ENCODE results near the gene RBFOX2.

The RBFOX2 gene

DNA sequence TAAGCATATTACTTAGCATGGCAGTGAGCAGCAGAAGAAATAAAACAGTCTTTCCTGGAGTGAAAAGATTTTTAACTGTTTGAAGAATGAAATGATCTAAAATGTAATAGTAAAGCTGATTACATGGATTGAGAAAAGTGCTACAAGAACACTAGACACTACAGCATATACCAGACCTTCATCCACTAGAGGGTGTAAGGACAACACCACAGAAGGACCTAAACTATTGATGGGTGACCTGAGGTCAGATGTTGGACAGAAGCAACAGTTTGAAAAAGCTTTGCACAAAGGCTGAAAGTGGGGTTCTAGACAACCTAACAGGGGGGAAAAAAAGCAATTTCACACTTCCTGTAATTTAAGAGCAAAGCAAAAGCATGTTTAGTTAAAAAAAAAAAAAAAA lies 97.7 kb downstream of the RBFOX2 start:
- DNase-seq (ENCODE audit: low read depth, low spot score): peak; percentile 51

DNA sequence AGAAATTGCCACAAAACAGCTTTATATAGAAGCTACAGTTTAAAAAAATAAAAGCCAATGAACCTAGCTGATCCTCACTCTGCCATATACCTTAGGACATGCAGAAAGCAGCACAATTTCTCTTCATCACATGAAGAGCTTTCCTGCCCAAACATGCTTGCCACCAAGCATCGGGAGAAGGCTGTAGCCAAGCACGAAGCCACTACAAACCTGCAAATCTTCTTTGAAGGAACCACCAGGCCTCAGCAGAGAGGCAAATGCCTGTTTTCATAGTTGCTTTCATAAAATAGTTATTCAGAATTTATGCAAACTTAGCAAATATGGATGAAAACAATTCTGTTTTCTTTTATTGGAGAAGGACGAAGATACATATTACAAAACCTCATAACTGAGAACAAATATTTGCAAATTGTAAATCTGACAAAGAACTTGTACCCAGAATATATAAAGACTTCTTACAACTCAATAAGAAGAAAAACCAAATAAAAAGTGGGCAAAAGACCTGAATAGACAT lies 100.3 kb downstream of the RBFOX2 start:
- no peak for DNase-seq (ENCODE audit: low read depth, low spot score)

DNA sequence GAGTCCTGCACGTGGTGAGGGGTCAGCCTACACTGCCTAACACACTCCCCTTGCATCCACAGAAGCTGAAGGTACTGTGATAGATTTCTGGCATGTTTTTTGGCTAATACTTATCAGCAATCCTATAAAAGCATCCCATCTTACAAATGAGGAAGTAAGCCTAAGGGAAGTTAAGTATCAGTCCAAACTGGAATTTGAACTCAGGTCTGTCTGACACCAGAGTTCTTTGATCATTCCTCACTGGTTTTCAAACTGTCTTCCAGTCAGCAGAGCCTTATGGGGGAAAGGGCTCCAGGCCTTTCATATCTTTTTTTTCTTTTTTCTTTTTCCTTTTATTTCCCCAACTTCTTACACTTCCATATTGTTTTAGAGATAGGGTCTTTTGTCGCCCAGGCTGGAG lies 105.6 kb downstream of the RBFOX2 start:
- no peak for DNase-seq (ENCODE audit: low read depth, low spot score)

DNA sequence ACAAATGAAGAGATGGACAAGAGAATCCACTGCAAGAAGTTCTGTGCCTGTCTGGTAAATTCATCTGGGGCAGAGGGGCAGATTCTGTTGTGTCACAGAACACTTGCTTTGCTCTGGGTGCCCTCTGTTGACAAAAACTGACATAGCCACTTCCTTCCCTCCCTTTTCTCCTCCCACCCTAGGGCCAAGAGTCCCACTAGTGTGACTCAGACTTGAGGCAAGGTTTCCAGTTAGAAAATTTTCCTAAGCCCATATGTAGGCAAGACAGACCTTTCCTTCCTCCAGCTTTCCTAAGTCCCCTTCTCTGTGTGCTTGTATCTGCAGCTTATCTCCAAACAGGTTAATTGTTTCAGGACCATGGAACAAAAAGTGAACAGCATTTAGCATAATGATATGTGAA lies 106.8 kb downstream of the RBFOX2 start:
- peak; percentile 53 for DNase-seq (ENCODE audit: low read depth, low spot score)

DNA sequence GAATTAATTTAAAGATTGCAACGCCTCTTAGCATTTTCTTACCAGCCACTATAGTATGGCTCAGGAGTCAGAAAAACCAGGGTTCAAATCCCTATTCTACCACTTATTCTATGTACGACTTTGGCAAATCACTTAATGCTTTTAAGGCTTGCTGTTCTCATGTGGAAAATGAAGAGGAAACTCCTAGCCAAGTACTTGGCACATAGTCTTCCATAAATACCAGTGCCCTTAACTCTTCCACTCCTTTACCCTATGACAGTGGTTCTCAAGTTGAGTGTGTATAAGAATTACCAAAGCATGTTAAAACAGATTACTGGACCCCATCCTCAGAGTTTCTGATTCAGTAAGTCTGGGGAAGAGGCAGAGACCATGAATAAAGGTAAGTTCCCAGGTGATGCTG lies 107.6 kb downstream of the RBFOX2 start:
- DNase-seq (ENCODE audit: low read depth, low spot score): no peak

DNA sequence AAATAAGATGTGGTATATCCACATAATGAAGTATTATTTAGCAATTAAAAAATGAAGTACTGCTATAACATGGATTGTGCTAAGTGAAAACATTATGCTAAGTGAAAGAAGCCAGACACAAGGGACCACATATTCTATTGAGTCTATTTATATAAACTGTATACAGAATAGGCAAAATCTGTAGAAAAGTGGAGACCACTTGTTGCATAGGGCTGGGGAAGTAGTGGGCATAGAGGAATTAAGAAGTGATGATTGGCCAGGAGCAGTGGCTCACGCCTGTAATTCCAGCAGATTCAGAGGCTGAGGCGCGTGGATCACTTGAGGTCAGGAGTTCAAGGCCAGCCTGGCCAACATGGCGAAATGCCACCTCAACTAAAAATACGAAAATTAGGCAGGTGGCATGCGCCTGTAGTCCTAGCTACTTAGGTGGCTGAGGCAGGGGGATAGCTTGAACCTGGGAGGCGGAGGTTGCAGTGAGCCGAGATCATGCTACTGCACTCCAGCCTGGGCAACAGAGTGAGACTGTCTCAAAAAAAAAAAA lies 109.6 kb downstream of the RBFOX2 start:
- DNase-seq (ENCODE audit: low read depth, low spot score): no peak

DNA sequence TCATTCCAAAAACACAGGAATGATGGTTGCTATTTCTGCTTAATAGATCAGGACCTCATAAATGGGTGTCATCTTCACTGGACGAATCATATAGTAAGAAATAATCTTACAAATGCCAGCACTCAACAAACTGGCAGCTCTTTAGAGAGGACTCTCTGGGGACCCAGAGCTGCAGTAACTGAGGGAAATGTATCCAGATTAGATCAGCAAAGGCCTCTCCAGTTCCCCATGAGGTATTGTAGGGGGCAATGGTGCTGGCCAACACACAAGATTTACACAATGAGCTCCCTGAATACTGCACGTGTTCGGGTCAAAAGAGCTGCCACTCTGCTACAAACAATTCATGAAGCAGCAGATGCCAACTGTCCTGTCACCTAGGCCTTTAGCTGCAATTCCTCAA lies 110.2 kb downstream of the RBFOX2 start:
- DNase-seq (ENCODE audit: low read depth, low spot score): no peak

DNA sequence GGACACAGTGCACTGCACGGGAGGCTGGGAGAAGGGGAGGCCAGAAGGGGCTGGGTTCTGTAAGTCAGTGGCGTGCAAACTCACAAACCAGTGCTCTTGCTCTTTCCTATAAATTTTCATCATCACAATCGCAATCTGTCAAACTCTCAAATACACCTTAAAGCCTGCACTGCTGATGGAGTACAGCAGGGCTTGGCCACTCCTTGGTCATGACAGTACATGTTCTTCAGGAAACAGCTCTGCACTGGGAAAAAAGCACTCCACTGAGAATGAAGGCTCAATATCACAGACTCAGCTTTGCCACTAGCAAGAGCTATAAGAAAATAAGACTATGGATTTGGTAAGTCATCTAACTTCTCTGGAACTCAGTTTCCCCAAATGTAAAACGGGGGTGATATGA lies 111.0 kb downstream of the RBFOX2 start:
- no peak for DNase-seq (ENCODE audit: low read depth, low spot score)

DNA sequence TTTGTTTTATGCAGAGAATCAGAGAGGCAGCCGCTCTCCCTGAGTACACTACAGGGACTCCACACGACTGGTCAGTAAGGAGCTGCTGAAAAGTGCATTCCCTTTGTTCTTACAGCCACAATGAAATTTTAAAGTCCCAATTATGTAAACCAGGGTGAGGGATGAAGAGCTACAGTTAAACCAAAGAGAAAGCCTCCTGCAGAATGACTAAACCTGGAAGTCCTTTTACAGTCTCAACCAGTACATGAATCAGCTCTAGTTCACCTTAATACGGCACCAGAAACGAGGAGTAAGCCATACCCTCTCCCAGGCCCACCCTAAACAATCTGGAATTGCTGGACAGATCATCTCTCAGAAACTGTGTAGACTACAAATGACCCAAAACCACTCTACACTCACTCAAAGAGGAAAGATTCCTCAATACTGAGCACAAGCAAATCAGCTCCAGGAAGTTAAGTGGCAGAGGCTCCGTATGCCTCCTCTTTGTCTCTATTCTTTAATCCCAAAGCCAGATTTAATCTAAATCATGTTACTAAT lies 113.1 kb downstream of the RBFOX2 start:
- no peak for DNase-seq (ENCODE audit: low read depth, low spot score)

DNA sequence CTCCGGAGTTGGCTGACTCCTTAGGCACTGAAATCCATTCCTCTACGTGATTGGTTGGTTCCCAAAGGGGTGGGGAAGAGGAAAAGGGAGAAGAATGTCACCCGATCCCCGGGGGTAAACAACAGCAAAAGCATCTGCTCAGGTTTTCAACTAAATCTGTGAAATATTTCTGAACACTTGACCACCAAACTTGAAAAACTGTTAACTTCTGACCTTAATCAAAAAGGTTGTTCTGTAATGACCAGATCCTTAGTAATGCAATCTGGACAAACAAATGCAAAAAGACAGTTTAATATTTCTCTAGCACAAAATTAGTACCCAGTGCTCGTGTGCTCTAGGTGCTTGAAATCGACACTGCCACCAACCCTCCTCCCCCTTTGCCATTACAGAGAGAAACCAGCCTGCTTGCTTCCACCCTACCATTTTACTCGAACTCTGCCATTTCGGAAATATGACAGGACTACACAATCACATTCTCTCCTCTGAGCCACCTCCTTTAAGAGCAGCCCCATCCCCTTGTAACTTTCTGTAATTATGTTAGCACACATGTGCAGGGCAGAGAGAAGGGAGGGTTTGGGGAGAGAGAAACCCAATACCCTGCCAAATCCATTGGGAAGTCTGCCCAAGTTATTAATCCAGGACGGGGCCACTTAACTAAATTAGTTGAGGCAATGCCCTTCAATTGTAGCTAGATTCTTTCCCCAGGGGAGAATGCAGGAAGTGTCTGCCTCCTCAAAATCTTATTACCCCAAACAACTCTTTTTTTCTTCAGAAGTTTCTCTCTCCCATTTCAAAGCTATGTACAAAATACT lies 113.8 kb downstream of the RBFOX2 start:
- peak; percentile 51 for DNase-seq (ENCODE audit: low read depth, low spot score)

DNA sequence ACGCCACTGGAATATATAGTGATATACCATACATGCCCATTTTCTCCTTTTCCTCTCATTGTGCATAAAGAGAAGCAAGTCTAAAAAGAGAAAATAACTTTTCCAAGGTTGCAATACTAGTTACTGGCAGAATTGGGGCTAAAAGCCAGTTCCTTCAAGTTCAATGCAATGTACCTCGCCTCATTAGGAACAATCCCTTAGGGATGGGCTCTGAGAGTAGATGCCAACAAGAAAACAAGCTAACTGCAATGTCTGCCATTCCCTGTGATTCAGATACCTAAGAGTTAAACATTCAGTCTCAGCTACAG lies 114.3 kb downstream of the RBFOX2 start:
- no peak for DNase-seq (ENCODE audit: low read depth, low spot score)

DNA sequence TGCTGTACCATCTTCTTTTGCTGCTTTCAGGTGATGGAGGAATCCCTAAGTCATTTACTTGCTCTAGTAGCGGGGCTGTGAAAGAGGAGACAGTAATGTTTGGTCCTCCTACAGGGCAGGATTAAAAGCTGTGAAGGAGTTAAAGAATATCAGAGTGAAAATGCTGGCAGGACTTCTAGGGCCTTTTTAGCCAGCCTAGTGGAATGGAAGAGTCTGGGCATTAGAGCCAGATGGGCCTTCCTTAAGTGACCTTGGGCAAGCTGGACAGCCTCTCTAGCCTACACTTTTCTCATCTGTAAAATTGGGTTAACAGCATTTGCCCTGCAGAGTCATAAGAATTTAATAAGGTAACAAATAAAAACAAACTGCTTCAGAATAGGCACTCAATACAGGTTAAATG lies 114.7 kb downstream of the RBFOX2 start:
- DNase-seq (ENCODE audit: low read depth, low spot score): no peak

DNA sequence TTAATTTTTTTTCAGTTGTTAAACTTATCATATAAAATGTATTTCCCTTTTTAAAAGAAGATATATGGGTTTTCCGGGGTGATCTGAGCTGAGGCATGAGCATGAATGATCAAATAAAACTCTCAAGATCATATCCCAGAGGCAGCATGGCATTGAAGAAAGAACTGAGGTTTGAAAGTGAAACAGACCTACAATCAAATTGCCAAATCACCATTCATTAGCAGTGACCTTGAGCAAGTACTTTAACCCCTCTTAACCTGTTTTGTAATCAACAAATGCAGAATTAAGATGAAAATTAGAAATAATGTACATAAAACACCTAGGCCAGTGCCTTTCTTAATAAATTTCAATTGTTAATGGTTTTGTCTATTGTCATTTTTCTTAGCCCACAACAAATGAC lies 116.0 kb downstream of the RBFOX2 start:
- DNase-seq (ENCODE audit: low read depth, low spot score): no peak

DNA sequence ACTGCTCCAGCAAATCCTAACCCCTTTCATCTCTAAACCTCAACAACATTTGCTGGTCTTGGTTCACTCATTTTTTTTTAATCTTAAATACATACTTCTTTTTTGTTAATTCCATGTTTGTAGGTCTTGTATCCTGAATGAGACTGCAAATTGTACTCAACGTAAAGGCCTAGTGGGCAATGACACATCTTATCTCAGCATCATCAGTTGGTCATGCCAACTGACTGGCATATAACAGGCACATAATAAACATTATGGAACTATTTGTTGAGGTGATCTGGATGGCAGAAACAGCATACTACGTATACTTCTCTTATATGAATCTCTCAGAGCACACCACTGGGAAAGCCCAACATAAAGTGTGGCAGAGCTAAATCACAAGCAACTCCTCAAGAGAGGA lies 116.7 kb downstream of the RBFOX2 start:
- DNase-seq (ENCODE audit: low read depth, low spot score): no peak

DNA sequence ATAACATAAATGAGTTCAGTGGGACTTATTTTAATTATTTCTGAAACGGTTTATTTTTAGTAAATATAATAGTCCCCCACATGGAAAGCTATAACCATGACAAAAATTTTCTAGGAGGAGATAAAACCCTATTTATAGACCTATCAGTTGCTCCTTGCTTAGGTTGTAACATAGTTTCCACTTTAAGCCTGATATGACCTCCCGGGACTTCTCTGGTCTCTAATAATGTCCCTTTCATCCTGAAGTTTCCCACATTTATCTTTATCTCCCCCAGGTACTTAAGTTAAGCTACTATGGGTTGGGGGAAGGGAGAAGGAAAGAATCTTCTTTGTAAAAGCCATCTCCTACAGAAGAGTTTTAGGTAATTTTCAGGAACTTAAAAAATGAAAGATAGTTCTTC lies 117.7 kb downstream of the RBFOX2 start:
- no peak for DNase-seq (ENCODE audit: low read depth, low spot score)

DNA sequence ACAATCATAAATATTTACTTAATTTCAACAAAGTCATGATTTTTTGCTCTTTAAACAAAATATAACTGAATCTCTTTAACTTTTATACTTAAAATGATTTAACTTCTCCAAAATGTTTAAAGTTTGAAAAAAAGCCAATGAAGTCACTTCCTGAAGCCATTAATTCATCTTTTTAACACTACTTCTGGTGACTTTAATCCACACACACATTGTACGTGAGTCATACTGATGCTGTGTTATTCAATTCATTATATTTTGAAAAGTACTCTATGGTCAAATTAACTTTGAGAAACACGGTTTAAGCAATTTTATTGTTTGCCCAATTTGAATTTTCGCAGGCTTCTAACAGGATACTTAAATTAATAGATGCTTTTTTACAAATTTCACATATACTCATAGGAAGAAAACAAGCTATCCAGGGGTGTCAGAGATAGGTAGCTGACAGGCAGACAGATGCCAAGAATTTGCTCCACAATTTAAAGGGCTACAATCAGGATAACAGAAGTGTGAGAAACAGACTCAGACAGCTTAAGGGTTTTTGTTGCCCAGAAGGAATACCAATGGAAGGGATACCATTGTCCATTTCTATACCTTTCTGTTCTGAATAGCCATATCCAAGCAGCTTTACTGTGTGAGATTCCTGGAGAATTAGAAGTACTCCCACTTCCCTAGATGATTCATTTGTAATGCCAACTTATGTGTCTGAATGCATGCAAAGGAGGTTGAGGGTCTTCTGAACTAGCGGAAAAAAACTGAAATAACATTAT lies 118.4 kb downstream of the RBFOX2 start:
- no peak for DNase-seq (ENCODE audit: low read depth, low spot score)

DNA sequence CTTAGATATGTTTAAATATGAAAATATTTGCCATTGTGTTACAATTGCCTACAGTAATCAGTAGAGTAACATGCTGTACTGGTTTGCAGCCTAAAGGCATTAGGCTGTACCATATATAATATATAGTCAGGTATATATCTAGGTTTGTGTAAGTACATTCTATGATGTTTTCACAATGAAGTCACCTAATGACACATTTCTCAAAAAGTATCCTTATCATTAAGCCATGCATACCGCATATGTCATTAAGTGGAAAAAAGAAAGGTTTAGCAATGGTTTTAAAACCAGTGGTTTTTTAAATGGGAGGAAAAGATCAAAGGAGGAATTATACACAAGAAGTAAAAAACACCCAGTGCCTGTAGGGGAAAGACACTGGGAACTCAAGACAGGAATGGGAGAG lies 122.7 kb downstream of the RBFOX2 start:
- DNase-seq (ENCODE audit: low read depth, low spot score): no peak

DNA sequence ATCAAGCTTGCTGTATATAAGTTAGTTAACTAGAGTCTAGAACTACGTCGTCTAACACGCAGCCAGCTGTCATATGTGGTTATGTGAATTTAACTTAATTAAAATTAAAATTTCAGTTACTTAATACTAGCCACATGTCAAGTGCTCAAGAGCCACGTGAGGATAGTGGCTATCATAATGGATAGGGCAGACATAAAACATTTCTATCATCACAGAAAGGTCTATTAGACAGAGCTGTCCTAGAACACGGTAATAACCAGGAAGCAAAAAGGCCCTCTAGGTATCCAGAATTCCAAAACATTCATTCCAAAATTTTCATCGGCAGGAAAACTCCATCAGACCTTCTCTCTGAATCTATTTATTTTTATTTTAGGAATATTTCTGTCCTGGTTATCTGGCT lies 123.9 kb downstream of the RBFOX2 start:
- DNase-seq (ENCODE audit: low read depth, low spot score): no peak

DNA sequence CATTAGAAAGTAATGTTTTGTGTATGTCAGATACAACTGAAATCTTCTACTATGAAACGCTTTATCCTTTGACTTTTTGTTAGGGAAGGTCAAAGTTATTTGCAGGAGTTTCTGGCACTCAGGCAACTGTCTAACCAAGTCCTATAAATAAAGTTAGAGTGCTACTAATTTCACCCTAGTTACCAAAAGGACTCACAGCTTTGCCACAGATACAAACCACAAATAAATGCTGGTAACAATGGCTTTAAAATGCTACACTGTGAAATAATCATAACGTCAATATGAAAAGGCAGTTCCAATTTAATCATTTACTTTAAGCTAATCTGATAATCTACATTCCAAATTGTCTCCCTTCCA lies 124.3 kb downstream of the RBFOX2 start:
- no peak for DNase-seq (ENCODE audit: low read depth, low spot score)

DNA sequence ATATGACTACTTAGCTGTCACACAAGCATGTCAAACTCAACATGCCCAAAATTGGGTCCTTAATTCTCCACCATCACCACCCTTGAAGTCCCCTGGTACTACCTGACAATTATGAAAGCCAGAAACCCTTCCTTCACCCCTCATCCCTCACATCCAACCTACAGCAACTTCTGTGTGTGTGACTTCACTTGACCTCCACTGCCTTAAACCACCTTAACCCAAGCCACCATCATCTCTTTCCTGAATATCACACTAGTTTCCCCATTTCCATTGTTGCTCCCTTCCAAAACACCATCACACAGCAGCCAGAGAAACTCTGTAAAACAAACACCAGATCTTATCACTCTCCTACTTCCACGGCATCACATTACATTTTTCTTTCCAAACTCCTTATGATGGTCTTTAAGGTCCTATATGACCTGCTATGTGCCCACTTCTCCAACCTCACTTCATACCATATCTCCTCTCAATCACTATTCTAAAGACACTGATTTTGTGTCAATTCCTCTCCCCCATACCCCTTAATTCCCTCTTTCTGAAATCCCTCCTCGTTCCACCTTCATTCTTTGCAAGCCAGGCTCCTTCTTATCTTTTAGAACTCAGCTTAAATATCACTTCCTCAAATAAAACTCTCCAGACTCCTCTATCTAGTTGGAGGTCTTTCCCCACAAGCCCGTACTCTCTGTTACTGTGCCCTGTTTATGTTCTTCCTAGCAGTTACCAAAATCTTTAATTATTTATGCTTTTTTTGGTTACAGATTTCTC lies 124.9 kb downstream of the RBFOX2 start:
- no peak for DNase-seq (ENCODE audit: low read depth, low spot score)

DNA sequence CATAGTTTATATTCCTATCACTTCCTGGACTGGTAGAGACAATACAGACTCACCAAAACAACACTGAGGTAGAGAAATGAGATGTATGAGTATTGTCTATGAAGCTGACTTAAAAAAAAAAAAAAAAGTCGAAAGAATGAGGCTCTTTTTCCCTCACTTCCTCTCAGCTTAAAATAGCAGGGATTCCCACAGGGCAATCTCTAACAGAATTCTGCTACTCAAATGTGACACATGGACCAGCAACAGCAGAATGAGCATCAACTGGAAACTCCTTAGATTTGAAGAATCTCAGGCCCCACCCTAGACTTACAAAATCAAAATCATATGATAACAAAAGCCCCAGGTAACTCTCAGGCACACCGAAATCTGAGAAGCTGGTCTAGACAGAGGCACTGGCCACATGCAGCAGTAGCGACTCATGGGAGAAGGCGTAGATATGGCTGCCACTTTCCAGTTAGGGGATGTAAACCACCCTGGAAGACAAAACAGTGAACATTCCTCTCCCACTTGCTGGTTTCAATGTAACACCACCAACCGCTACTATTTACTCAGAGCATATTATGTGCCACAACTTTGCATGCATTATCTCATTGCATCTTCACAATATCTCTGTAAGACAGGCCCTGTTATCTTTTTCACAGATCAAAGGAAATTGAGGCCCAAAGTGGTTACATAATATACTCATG lies 128.0 kb downstream of the RBFOX2 start:
- no peak for DNase-seq (ENCODE audit: low read depth, low spot score)

Data from brain pericyte (primary cell).